Duodenal mucosa (tissue), 2 donors: ENCODE measurements around the gene MOB2.

Experiments
- H3K27ac ChIP-seq: one replicate; pipeline ENCODE4 v1.7.0; 2013; ENCODE audit warnings: low read depth, low read length
- H3K27me3 ChIP-seq, 2 donors: one replicate each; pipeline ENCODE4 v1.7.0; 2013; ENCODE audit warnings: low read length in 2 of 2, control low read depth in 1 of 2; ENCODE audit not compliant: insufficient read depth in 2 of 2, control insufficient read depth in 1 of 2
- H3K36me3 ChIP-seq, 2 donors: one replicate each; pipeline ENCODE4 v1.7.0; 2013; ENCODE audit warnings: low read length in 2 of 2, control low read depth in 1 of 2; ENCODE audit not compliant: insufficient read depth in 2 of 2, control insufficient read depth in 1 of 2
- H3K4me1 ChIP-seq, 2 donors: one replicate each; pipeline ENCODE4 v1.7.0; 2013; ENCODE audit warnings: low read length in 2 of 2, control low read depth in 1 of 2; ENCODE audit not compliant: insufficient read depth in 2 of 2, control insufficient read depth in 1 of 2
- H3K4me3 ChIP-seq, 2 donors: one replicate each; pipeline ENCODE4 v1.7.0; 2013; ENCODE audit warnings: low read length in 2 of 2, low read depth in 1 of 2
- H3K9ac ChIP-seq, 2 donors: one replicate each; pipeline ENCODE4 v1.7.0; 2013; ENCODE audit warnings: low read length in 2 of 2, low read depth in 1 of 2
- H3K9me3 ChIP-seq, 2 donors: one replicate each; pipeline ENCODE4 v1.7.0; 2013; ENCODE audit warnings: low read length in 2 of 2, control low read depth in 1 of 2; ENCODE audit not compliant: control insufficient read depth in 1 of 2

The MOB2 gene

DNA sequence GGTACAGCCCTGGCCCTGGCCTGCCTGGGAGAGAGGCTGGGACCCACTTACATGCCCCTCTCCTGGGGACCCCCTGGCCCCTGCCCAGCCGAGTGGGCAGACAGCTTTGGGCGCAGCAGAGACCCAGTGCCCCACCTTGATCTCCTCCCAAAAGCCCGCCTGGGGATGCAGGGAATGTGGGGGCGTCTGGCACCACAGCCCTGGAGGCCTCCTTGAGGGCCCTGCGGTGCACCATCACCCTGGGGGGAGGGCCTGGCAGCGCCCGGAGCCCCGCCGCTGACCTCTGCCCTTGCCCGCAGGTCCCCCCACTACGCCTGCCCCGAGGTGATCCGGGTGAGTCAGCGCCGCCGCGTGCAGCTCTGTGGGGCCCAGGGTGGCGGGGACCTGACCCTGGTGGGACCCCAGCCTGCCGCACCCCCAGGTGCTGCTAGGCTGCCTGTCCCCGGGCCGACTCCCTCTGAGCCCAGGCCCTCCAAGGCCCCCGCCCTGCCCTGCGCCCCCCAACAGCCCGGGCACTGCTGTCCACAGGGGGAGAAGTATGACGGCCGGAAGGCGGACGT lies 43.7 kb downstream of the MOB2 start:
- Histone ChIP-seq H3K36me3 (no peaks in the 10 kb centered on the region), H3K9ac (no peak overlapping the region), H3K27me3 (peaks cover 0 to 8% of the 10 kb centered on the region in 2 donors), H3K27ac (no peak overlapping the region), H3K4me3 (no peak overlapping the region), H3K9me3 (no peaks in the 10 kb centered on the region), H3K4me1 (no peaks in the 10 kb centered on the region)

DNA sequence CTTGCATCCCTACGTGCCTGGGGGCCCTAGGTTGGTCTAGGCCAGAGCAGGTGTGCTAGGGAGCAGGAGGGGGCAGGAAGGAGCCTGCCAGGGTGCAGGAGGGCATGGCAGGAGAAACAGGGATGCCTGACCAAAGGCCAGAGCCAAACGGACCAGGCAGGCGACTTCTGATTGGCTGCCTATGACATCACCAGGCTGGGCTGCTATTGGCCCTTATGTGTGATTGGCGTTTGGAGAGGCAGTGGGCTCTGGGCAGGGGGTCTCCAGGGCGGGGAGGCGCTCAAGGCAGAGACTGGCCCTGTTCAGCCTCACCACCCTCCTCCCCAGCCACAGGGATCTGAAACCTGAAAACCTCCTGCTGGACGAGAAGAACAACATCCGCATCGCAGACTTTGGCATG lies 44.4 kb downstream of the MOB2 start:
- Histone ChIP-seq H3K27ac (no peak overlapping the region), H3K4me1 (no peaks in the 10 kb centered on the region), H3K9me3 (no peaks in the 10 kb centered on the region), H3K4me3 (no peak overlapping the region), H3K9ac (no peak overlapping the region), H3K36me3 (no peaks in the 10 kb centered on the region), H3K27me3 (peaks cover 0 to 8% of the 10 kb centered on the region in 2 donors)

GRCh38 chr11:1440496-1440895 lies 46.1 kb downstream of the MOB2 start:
- Histone ChIP-seq H3K9ac (no peak overlapping the region), H3K27me3 (peaks cover 0 to 11% of the 10 kb centered on the region in 2 donors), H3K4me3 (no peak overlapping the region), H3K9me3 (no peaks in the 10 kb centered on the region), H3K36me3 (no peaks in the 10 kb centered on the region), H3K4me1 (no peaks in the 10 kb centered on the region), H3K27ac (no peak overlapping the region)

DNA sequence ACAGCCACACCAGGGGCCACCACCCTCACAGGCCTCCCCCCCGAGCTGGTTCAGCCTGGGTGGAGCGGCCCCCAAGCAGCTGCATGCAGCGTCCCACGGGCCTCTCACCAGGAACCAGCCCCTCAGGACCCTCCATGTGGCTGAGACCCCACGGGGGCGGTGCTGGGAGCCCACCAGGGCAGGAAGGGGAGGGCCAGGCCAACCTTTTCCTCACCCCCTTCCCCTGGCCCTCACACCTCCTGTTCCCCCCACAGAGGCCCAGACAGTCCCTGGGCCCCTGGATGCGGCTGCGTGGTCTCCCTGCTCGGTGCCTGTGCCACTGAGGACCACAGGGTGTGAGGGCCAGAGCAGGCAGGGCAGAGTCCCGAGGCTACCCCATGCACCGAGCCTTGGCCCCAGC lies 46.5 kb downstream of the MOB2 start:
- Histone ChIP-seq H3K9ac (no peak overlapping the region), H3K27me3 (peaks cover 0 to 11% of the 10 kb centered on the region in 2 donors), H3K36me3 (no peaks in the 10 kb centered on the region), H3K27ac (no peak overlapping the region), H3K4me3 (no peak overlapping the region), H3K4me1 (no peaks in the 10 kb centered on the region), H3K9me3 (no peaks in the 10 kb centered on the region)

DNA sequence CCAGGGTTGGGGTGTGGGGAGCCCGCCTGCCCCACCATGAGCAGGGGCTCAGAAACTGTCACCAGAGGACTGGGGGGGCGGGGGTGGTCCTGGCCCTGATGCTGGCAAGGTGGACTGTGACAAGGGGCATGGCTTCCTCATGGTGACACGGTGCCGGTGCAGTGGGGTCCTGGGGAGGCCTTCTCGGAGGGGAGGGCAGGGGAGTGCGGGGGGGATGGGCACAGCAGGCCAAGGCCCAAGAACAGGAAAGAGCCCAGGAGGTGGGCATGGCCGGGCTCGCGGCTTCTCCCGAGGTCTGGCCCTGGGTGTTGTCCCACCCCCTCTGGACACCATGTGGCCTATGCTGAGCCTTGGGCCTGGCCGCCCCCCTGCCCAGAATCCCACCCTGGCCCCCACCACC lies 47.2 kb downstream of the MOB2 start:
- Histone ChIP-seq H3K27me3 (peaks cover 0 to 10% of the 10 kb centered on the region in 2 donors), H3K36me3 (no peaks in the 10 kb centered on the region), H3K27ac (no peak overlapping the region), H3K9ac (no peak overlapping the region), H3K4me3 (no peak overlapping the region), H3K9me3 (no peaks in the 10 kb centered on the region), H3K4me1 (no peaks in the 10 kb centered on the region)

DNA sequence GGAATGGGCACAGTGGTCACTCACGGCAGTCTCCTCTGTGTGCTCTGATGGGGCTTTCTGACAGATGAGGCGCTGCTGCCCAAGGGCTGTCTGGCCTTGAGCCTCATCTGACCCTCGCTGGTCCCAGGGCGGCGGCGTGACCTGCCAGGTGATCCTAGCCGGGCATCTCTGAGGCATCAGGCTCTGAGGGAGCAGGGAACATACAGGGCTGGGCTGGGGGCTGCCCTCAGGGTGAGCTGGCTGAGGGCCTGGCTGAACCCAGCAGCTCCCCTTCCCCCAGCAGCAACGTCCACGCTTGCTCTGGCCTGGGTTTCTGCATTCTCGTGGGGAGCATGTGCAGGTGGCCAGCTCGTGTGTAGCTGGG lies 47.6 kb downstream of the MOB2 start:
- Histone ChIP-seq H3K4me3 (no peak overlapping the region), H3K27ac (no peak overlapping the region), H3K27me3 (peaks cover 0 to 6% of the 10 kb centered on the region in 2 donors), H3K4me1 (no peaks in the 10 kb centered on the region), H3K36me3 (no peaks in the 10 kb centered on the region), H3K9ac (no peak overlapping the region), H3K9me3 (no peaks in the 10 kb centered on the region)

DNA sequence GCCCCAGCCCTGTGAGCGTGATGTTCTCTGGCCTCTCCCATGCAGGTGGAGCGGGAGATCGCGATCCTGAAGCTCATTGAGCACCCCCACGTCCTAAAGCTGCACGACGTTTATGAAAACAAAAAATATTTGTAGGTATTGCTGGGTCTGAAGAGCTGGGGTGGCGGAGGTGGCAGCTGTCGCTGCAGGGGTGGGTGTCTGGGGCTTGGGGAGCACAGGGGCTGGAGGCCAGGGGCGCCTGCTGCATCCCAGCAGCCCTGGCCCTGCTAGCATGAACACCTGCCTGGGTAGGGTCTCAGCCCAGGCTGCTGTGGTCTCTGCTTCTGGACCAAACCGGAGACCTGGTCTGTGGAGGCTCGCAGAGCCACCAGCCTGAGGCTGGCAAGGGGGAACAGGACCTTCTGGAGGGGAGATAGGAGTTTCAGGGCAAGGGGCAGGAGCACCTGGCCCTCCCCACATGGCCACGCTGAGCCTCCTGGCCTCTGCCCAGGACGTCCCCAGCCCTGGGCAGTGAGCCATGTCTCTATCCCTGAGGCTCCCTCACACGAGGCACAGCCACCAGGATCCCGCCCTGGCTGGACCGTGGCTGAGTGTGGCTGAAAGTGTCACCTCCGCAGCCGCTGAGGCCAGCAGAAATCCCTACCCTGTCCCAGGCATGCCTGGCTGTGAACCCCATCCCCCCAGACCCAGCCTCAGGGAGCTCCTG lies 48.2 kb downstream of the MOB2 start:
- H3K9ac ChIP-seq: no peak overlapping the region
- no peak overlapping the region for H3K27ac ChIP-seq
- no peaks in the 10 kb centered on the region for H3K36me3 ChIP-seq
- no peak overlapping the region for H3K4me3 ChIP-seq
- no peaks in the 10 kb centered on the region for H3K9me3 ChIP-seq
- H3K27me3 ChIP-seq: peaks cover 0 to 3% of the 10 kb centered on the region in 2 donors
- H3K4me1 ChIP-seq: no peaks in the 10 kb centered on the region

GRCh38 chr11:1437500-1437899 lies 49.1 kb downstream of the MOB2 start:
- H3K27me3 ChIP-seq: peaks cover 0 to 3% of the 10 kb centered on the region in 2 donors
- no peaks in the 10 kb centered on the region for H3K36me3 ChIP-seq
- no peaks in the 10 kb centered on the region for H3K9me3 ChIP-seq
- no peak overlapping the region for H3K27ac ChIP-seq
- H3K4me1 ChIP-seq: no peaks in the 10 kb centered on the region
- H3K9ac ChIP-seq: no peak overlapping the region
- no peak overlapping the region for H3K4me3 ChIP-seq

DNA sequence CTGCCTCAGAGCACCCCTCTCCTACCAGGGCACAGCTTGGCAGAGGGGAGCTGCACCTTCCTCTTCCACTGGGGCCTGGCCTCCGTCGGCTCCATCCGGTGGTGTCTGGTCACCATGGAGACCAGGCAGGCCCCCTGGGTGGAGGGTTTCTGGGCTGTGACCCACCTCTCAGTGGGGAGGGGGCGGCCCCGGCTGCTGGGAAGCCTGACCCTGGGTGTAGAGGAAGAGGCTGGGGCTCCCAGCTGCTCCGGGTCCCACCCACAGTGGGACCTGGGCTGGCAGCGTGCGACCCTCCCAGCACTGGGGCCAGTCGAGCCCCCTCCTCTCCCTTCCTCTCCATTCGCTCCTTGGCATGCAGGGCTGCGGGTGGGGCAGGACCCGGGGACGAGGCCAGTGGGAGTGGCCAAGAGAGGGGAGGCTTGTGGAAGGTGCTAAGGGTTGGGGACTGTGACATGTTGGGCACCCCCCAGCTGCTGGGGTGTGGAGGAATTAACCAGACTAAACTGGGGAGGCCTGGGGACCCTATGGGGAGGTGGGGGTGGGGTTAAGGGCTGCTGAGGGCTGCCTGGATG lies 50.0 kb downstream of the MOB2 start:
- Histone ChIP-seq H3K9ac (no peak overlapping the region), H3K27ac (no peak overlapping the region), H3K36me3 (no peaks in the 10 kb centered on the region), H3K4me3 (no peak overlapping the region), H3K27me3 (peaks cover 0 to 3% of the 10 kb centered on the region in 2 donors), H3K4me1 (no peaks in the 10 kb centered on the region), H3K9me3 (no peaks in the 10 kb centered on the region)

DNA sequence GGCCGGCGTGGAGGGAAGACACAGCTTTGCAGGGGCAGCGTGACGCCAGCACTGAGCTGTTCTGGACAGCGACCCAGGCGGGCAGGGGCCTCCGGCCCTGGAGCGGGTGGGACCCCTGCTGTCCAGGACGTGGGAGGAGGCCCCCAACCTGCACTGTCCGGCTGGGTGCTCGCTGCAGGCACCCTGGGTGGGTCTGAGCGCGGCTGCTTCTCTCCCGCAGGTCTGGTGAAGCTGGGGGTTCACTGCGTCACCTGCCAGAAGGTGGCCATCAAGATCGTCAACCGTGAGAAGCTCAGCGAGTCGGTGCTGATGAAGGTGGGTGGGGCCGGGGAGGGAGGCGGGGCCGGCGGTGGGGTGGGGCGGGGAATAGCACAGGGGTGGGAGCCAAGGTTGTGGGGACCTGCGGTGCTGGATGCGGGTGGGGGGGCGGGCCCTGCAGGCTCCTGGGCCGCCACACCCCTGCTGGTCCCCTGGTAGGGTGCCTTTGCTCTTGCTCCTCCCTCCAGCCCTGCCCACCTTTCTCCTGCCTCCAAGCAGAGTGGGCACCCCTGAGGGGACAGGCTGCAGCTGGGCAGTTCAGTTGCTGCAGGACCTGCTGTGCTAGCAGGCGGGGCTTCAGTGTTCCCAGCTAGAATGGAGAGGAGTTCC lies 50.6 kb downstream of the MOB2 start:
- Histone ChIP-seq H3K27ac (no peak overlapping the region), H3K4me3 (no peak overlapping the region), H3K9me3 (no peaks in the 10 kb centered on the region), H3K9ac (no peak overlapping the region), H3K4me1 (no peaks in the 10 kb centered on the region), H3K36me3 (no peaks in the 10 kb centered on the region), H3K27me3 (peaks cover 0 to 3% of the 10 kb centered on the region in 2 donors)
